Upper lobe of left lung (tissue), 6 donors: ENCODE results near the gene SLC9C1. TPM values are rescaled to one million over a fixed set of nuclear protein-coding genes. Genes with fewer than 3 reads are reported as not detected.

ENCODE experiments used
- ATAC-seq, 2 donors: fragments of 200-7000 bp; cut with Tn5 transposase; one replicate each; pipeline ENCODE4 v1.9.1; 2022; ENCODE audit warnings: mild to moderate bottlenecking in 2 of 2, moderate library complexity in 2 of 2; ENCODE audit not compliant: low FRiP score in 2 of 2
- DNase-seq, 2 donors: peaks; one replicate each; pipeline ENCODE4 v3.0.0-alpha.2; 2019 to 2020
- H3K27ac ChIP-seq, 4 donors: fragments of 200-600 bp; sonication (generic); one replicate each; pipeline ENCODE4 v1.5.1; 2016 to 2019
- H3K27me3 ChIP-seq, 4 donors: fragments of 200-600 bp; sonication (generic); one replicate each; pipeline ENCODE4 v1.5.1; 2017 to 2019
- H3K36me3 ChIP-seq, 4 donors: fragments of 200-600 bp; sonication (generic); one replicate each; pipeline ENCODE4 v1.5.1; 2016 to 2019
- H3K4me1 ChIP-seq, 4 donors: fragments of 200-600 bp; sonication (generic); one replicate each; pipeline ENCODE4 v1.5.1; 2018 to 2019
- H3K4me3 ChIP-seq, 4 donors: fragments of 200-600 bp; sonication (generic); one replicate each; pipeline ENCODE4 v1.5.1; 2017 to 2019; ENCODE audit warnings: mild to moderate bottlenecking in 2 of 4, moderate library complexity in 1 of 4
- H3K9me3 ChIP-seq, 4 donors: fragments of 200-600 bp; sonication (generic); one replicate each; pipeline ENCODE4 v1.5.1; 2018 to 2019
- CTCF ChIP-seq, 6 experiments: fragments of 450-650 bp in 4 of 6; fragments of 200-600 bp in 2 of 6; sonication (generic) in 2 of 6; IDR thresholded peaks; one replicate each; pipeline ENCODE4 v1.5.1; 2016 to 2019; ENCODE audit warnings: antibody characterized with exemption in 6 of 6
- EP300 ChIP-seq, 4 donors: sonication (generic); formaldehyde crosslinking; IDR thresholded peaks; one replicate each; pipeline ENCODE4 v1.5.1; 2017; ENCODE audit warnings: antibody characterized with exemption in 4 of 4, control low read depth in 2 of 4
- POLR2A ChIP-seq, 4 donors: fragments of 450-650 bp; IDR thresholded peaks; one replicate each; pipeline ENCODE4 v1.5.1; 2016 to 2017; ENCODE audit warnings: antibody characterized with exemption in 4 of 4, mild to moderate bottlenecking in 2 of 4
- POLR2AphosphoS5 ChIP-seq, 2 donors: sonication (generic); formaldehyde crosslinking; IDR thresholded peaks; one replicate each; pipeline ENCODE4 v1.5.1; 2017; ENCODE audit warnings: antibody characterized with exemption in 2 of 2
- WGBS, 2 donors: methylation state at CpG; one replicate each; pipeline ENCODE4 v1.1.5; 2017 to 2018; 5-methylcytosine and 5-hydroxymethylcytosine counted together
- total RNA-seq, 6 donors: library from RNA; depleted of rRNA in 4 of 6; stranded (reverse); fragments of >200 nt in 4 of 6; gene quantifications; one replicate each; pipeline versions ENCODE4 v1.1.0 to v1.2.1, GENCODE V29; 2016 to 2021
- donor health status: DM: no; HTN: no; CAD: no; lungs with moderate emphysema.
- donor health status: DM: no; HTN: yes; CAD: no; lungs with severe emphysema.

SLC9C1 gene
- total RNA-seq, result not detected

- WGBS, 2 donors, result 32 to 33% methylated on average over 15 of the region's 15 CpGs
- peak within 1 kb of the TSS; percentile 21 to 71 (median 63) for H3K27ac ChIP-seq
- H3K4me1 ChIP-seq, result peaks cover 0 to 11% (median 1%) of the 10 kb centered on the region in 4 donors
- no peaks in the 10 kb centered on the region for H3K9me3 ChIP-seq
- DNase-seq, result no peak
- H3K27me3 ChIP-seq, result no peaks in the 10 kb centered on the region
- no peaks in the 10 kb centered on the region for H3K36me3 ChIP-seq
- peak; percentile 78 to 92 for ATAC-seq
- peak within 1 kb of the TSS in 3 of 4 donors; percentile 32 to 42 (median 42) for H3K4me3 ChIP-seq
- peak; percentile 30 to 66 (median 50) for TF ChIP-seq CTCF (IDR thresholded peaks at IDR 0.05)
- TF ChIP-seq POLR2AphosphoS5 (IDR thresholded peaks at IDR 0.05), result no peak
Observed at GRCh38 chr3:112293368-112294321, at the start of gene SLC9C1. SLC9C1 (minus strand) TSS chr3:112294216; CDS start chr3:112286791, 7,425 bp downstream.

- H3K9me3 ChIP-seq, result no peaks in the 10 kb centered on the region
- H3K36me3 ChIP-seq, result peaks cover 0 to 3% (median 0%) of the 10 kb centered on the region in 4 donors
- 84 to 87% methylated on average over 2 of the region's 2 CpGs for WGBS, 2 donors
- no peak for DNase-seq
- TF ChIP-seq EP300 (IDR thresholded peaks at IDR 0.05) (no peak), POLR2AphosphoS5 (IDR thresholded peaks at IDR 0.05) (no peak), CTCF (IDR thresholded peaks at IDR 0.05) (no peak)
- no peaks in the 10 kb centered on the region for H3K27me3 ChIP-seq
- H3K4me3 ChIP-seq, result no peak overlapping the region
- ATAC-seq, result no peak
- H3K4me1 ChIP-seq, result no peaks in the 10 kb centered on the region
- H3K27ac ChIP-seq, result no peak overlapping the region
Observed at GRCh38 chr3:112341386-112341785, 47.4 kb upstream of the SLC9C1 start.

GRCh38 chr3:112339609-112340008 is 45.6 kb upstream of the SLC9C1 start:
- H3K27me3 ChIP-seq, result no peaks in the 10 kb centered on the region
- no peaks in the 10 kb centered on the region for H3K9me3 ChIP-seq
- no peak overlapping the region for H3K27ac ChIP-seq
- ATAC-seq (no peak), DNase-seq (no peak)
- H3K4me3 ChIP-seq, result no peak overlapping the region
- TF ChIP-seq POLR2A (IDR thresholded peaks at IDR 0.05) (no peak), EP300 (IDR thresholded peaks at IDR 0.05) (no peak), POLR2AphosphoS5 (IDR thresholded peaks at IDR 0.05) (no peak), CTCF (IDR thresholded peaks at IDR 0.05) (no peak)
- H3K36me3 ChIP-seq, result no peaks in the 10 kb centered on the region
- WGBS, 2 donors, result 73 to 79% methylated on average over 2 of the region's 2 CpGs
- no peaks in the 10 kb centered on the region for H3K4me1 ChIP-seq

- no peak for DNase-seq
- Histone ChIP-seq H3K9me3 (no peaks in the 10 kb centered on the region), H3K4me3 (no peak overlapping the region), H3K36me3 (no peaks in the 10 kb centered on the region), H3K4me1 (no peaks in the 10 kb centered on the region), H3K27ac (no peak overlapping the region), H3K27me3 (no peaks in the 10 kb centered on the region)
- ATAC-seq, result no peak
- no peak for TF ChIP-seq EP300 (IDR thresholded peaks at IDR 0.05)
- TF ChIP-seq CTCF (IDR thresholded peaks at IDR 0.05), result no peak
- TF ChIP-seq POLR2A (IDR thresholded peaks at IDR 0.05), result no peak
- TF ChIP-seq POLR2AphosphoS5 (IDR thresholded peaks at IDR 0.05), result no peak
Observed at GRCh38 chr3:112339134-112339533, 45.1 kb upstream of the SLC9C1 start.

GRCh38 chr3:112338727-112339056 is 44.7 kb upstream of the SLC9C1 start:
- Histone ChIP-seq H3K27me3 (no peaks in the 10 kb centered on the region), H3K4me3 (no peak overlapping the region), H3K4me1 (peaks cover 0 to under 1% (median 0%) of the 10 kb centered on the region in 4 donors), H3K9me3 (no peaks in the 10 kb centered on the region), H3K36me3 (no peaks in the 10 kb centered on the region), H3K27ac (no peak overlapping the region)
- TF ChIP-seq POLR2AphosphoS5 (IDR thresholded peaks at IDR 0.05), result no peak
- TF ChIP-seq CTCF (IDR thresholded peaks at IDR 0.05), result no peak
- TF ChIP-seq EP300 (IDR thresholded peaks at IDR 0.05), result no peak
- no peak for TF ChIP-seq POLR2A (IDR thresholded peaks at IDR 0.05)
- no peak for ATAC-seq
- 80 to 89% methylated on average over 2 of the region's 2 CpGs for WGBS, 2 donors
- DNase-seq, result no peak
